CD4-positive, alpha-beta T cell (primary cell): Measurements from ENCODE around the gene MYBPHL. TPM values are rescaled to one million over a fixed set of nuclear protein-coding genes. Genes with fewer than 3 reads are reported as not detected.

Experiments used
- ATAC-seq: fragments of 200-7000 bp; cut with Tn5 transposase; one replicate; pipeline ENCODE4 v1.10.0; 2022; ENCODE audit warnings: mild to moderate bottlenecking; ENCODE audit not compliant: poor library complexity
- CTCF ChIA-PET: fragments of 350-600 bp; sonication (Branson Sonifier 250); formaldehyde crosslinking; loops from one replicate; lab custom pipeline; 2021; ENCODE audit warnings: antibody characterized with exemption, inconsistent platforms; lab: Charles Lee
- POLR2A ChIA-PET: fragments of 350-600 bp; sonication (Branson Sonifier 250); formaldehyde crosslinking; loops from one replicate; lab custom pipeline; 2021; ENCODE audit warnings: antibody characterized with exemption, inconsistent platforms; lab: Charles Lee
- DNase-seq, 14 experiments: peaks; one replicate each; pipeline ENCODE4 v3.0.0-alpha.2; 2013 to 2020; ENCODE audit warnings: mixed read lengths in 2 of 14
- H3K27ac ChIP-seq, 2 donors: one replicate each; pipeline versions ENCODE4 v1.5.1 to v1.7.0; 2013; ENCODE audit warnings: low read length in 2 of 2, low read depth in 1 of 2, mild to moderate bottlenecking in 1 of 2
- H3K27me3 ChIP-seq, 2 experiments: 1 replicate in 1 of 2; 2 replicates in 1 of 2; pipeline versions ENCODE4 v1.6.1 to v1.7.0; 2013; ENCODE audit warnings: low read length in 2 of 2, control low read depth in 1 of 2, mild to moderate bottlenecking in 1 of 2, moderate library complexity in 1 of 2; ENCODE audit not compliant: insufficient read depth in 2 of 2, control insufficient read depth in 1 of 2
- H3K36me3 ChIP-seq: one replicate; pipeline ENCODE4 v1.6.1; 2013; ENCODE audit warnings: low read length, control low read depth; ENCODE audit not compliant: insufficient read depth
- H3K4me1 ChIP-seq: one replicate; pipeline ENCODE4 v1.6.1; 2013; ENCODE audit warnings: low read length, control low read depth; ENCODE audit not compliant: insufficient read depth
- H3K4me3 ChIP-seq: one replicate; pipeline ENCODE4 v1.5.1; 2013; ENCODE audit warnings: mild to moderate bottlenecking, low read length, moderate library complexity
- H3K9me3 ChIP-seq, 2 experiments: 1 replicate in 1 of 2; 2 replicates in 1 of 2; pipeline versions ENCODE4 v1.6.1 to v1.7.0; 2013; ENCODE audit warnings: low read length in 2 of 2, mild to moderate bottlenecking in 2 of 2, control low read depth in 1 of 2, moderate library complexity in 1 of 2; ENCODE audit not compliant: control insufficient read depth in 1 of 2, insufficient read depth in 1 of 2
- H3K27ac Mint-ChIP-seq: one replicate; pipeline ENCODE4 v1.8.0; 2020; ENCODE audit warnings: mixed read lengths
- H3K27me3 Mint-ChIP-seq: one replicate; pipeline ENCODE4 v1.8.0; 2021; ENCODE audit warnings: mixed read lengths
- H3K36me3 Mint-ChIP-seq: one replicate; pipeline ENCODE4 v1.8.0; 2021; ENCODE audit warnings: low read depth, mixed read lengths
- H3K4me1 Mint-ChIP-seq: one replicate; pipeline ENCODE4 v1.8.0; 2021; ENCODE audit warnings: low read depth, mixed read lengths
- H3K4me3 Mint-ChIP-seq: one replicate; pipeline ENCODE4 v1.8.0; 2020; ENCODE audit warnings: mild to moderate bottlenecking, mixed read lengths
- H3K9me3 Mint-ChIP-seq: one replicate; pipeline ENCODE4 v1.8.0; 2020; ENCODE audit warnings: mixed read lengths
- intact Hi-C, 2 experiments: fragments of 100-400 bp; cut with DNase I in 1 of 2; cut with micrococcal nuclease in 1 of 2; formaldehyde crosslinking; loops; one replicate each; pipeline versions ENCODE4 v1.15.1 to v1.9.0; 2023 to 2025; cut with DNase I, micrococcal nuclease
- total RNA-seq, 174 experiments: library from RNA in 2 of 174; stranded (reverse) in 2 of 174; gene quantifications; one replicate each; pipeline ENCODE4 v1.2.3 and lab custom pipeline; 2021 to 2026
- TF ChIP-seq, protein P1 (sequence below): fragments of 200-600 bp; IDR thresholded peaks from one replicate; pipeline ENCODE4 v1.8.0; 2022; ENCODE audit warnings: antibody characterized with exemption, mild to moderate bottlenecking

Gene MYBPHL
- total RNA-seq, 2 experiments from 2014 or later, result not detected

DNA sequence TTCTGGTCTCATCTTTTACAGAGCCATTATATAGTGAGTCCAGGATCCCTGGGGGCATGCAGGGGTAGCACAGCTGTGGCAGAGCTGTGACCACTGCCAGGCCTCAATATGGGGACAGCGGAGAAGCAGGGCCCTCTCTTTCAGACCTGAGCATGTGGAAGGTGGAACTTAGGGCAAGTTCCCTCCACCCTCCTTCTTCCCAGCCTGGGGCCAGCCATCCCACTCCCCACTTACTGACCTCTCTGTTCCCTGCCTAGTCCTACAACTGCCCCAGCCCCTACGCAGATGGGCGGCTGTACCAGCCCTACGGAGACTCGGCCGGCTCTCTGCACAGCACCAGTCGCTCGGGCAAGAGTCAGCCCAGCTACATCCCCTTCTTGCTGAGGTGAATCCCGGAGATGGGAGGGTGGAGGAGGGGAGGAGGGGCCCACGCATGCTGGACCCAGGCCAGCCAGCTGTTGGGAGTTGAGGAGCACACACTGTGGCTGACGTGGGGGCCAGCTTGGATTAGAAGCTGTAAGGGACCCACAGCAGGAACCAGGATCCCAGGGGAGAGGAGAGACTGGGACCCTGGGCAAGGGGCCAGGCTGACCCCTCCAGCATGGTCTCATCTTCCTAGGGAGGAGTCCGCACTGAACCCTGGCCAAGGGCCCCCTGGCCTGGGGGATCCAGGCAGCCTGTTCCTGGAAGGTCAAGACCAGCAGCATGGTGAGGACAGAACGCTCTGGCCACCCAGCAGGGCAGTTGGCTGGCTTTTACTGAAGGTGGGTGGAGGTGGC, 34.6 kb downstream of the MYBPHL start:
- intact Hi-C loops, result no loop called here

DNA sequence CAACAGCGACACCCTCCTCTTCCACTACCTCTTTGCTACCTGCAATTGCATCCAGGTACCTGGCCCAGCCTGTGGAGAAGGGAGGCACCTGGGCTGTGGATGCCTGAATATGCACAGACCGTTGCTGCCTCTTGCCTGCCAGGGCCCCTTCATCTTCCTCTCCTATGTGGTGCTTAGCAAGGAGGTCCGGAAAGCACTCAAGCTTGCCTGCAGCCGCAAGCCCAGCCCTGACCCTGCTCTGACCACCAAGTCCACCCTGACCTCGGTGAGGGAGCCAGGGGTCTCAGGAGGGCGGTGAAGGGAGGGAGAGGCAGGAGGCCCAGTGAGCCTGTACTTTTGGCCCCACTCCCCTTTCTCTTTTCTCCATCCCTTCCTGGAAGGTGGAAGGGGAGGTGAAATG, 35.4 kb downstream of the MYBPHL start:
- intact Hi-C loops, result no loop called here
- Histone ChIP-seq H3K36me3 (no peaks in the 10 kb centered on the region), H3K27me3 (no peaks in the 10 kb centered on the region), H3K4me1 (no peaks in the 10 kb centered on the region), H3K27ac (no peak overlapping the region), H3K9me3 (no peaks in the 10 kb centered on the region), H3K4me3 (no peak overlapping the region)
- Mint-ChIP-seq H3K36me3 (no peaks in the 10 kb centered on the region), H3K4me1 (no peaks in the 10 kb centered on the region), H3K4me3 (no peak overlapping the region), H3K27ac (no peak overlapping the region), H3K9me3 (no peaks in the 10 kb centered on the region), H3K27me3 (no peaks in the 10 kb centered on the region)
- DNase-seq (no peak), ATAC-seq (no peak)
- POLR2A ChIA-PET, result no interaction called here
- CTCF ChIA-PET, result no interaction called here
- TF ChIP-seq, protein P1, sequence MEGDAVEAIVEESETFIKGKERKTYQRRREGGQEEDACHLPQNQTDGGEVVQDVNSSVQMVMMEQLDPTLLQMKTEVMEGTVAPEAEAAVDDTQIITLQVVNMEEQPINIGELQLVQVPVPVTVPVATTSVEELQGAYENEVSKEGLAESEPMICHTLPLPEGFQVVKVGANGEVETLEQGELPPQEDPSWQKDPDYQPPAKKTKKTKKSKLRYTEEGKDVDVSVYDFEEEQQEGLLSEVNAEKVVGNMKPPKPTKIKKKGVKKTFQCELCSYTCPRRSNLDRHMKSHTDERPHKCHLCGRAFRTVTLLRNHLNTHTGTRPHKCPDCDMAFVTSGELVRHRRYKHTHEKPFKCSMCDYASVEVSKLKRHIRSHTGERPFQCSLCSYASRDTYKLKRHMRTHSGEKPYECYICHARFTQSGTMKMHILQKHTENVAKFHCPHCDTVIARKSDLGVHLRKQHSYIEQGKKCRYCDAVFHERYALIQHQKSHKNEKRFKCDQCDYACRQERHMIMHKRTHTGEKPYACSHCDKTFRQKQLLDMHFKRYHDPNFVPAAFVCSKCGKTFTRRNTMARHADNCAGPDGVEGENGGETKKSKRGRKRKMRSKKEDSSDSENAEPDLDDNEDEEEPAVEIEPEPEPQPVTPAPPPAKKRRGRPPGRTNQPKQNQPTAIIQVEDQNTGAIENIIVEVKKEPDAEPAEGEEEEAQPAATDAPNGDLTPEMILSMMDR, result no peak

More for the DNA sequence above, 34.6 kb downstream of the MYBPHL start:
- no peaks in the 10 kb centered on the region for H3K9me3 ChIP-seq
- H3K27me3 ChIP-seq, result no peaks in the 10 kb centered on the region
- ATAC-seq, result no peak
- no peak overlapping the region for H3K27ac Mint-ChIP-seq
- H3K4me1 Mint-ChIP-seq, result no peaks in the 10 kb centered on the region
- no peaks in the 10 kb centered on the region for H3K36me3 ChIP-seq
- ChIA-PET CTCF (no interaction called here), POLR2A (no interaction called here)
- peaks cover under 1% of the 10 kb centered on the region for H3K4me1 ChIP-seq
- H3K36me3 Mint-ChIP-seq, result no peaks in the 10 kb centered on the region
- H3K4me3 ChIP-seq, result no peak overlapping the region
- H3K27ac ChIP-seq, result no peak overlapping the region
- no peak for DNase-seq
- no peak overlapping the region for H3K4me3 Mint-ChIP-seq
- no peaks in the 10 kb centered on the region for H3K27me3 Mint-ChIP-seq
- H3K9me3 Mint-ChIP-seq, result no peaks in the 10 kb centered on the region
- TF ChIP-seq, protein P1, result no peak

GRCh38 chr1:109270623-109271317, 36.0 kb downstream of the MYBPHL start:
- Histone ChIP-seq H3K4me3 (no peak overlapping the region), H3K27me3 (no peaks in the 10 kb centered on the region), H3K36me3 (no peaks in the 10 kb centered on the region), H3K27ac (no peak overlapping the region), H3K9me3 (no peaks in the 10 kb centered on the region), H3K4me1 (no peaks in the 10 kb centered on the region)
- Mint-ChIP-seq H3K4me1 (no peaks in the 10 kb centered on the region), H3K27ac (no peak overlapping the region), H3K4me3 (no peak overlapping the region), H3K9me3 (no peaks in the 10 kb centered on the region), H3K27me3 (no peaks in the 10 kb centered on the region), H3K36me3 (no peaks in the 10 kb centered on the region)
- ChIA-PET CTCF (no interaction called here), POLR2A (no interaction called here)
- intact Hi-C loops, result no loop called here
- TF ChIP-seq, protein P1, result no peak
- ATAC-seq (no peak), DNase-seq (no peak)
